Esophagus squamous epithelium (tissue), 4 donors: ENCODE data around the gene CREB5.

Experiments used
- POLR2A ChIP-seq, 4 donors: fragments of 450-650 bp; IDR thresholded peaks; one replicate each; pipeline ENCODE4 v1.6.1; 2017; ENCODE audit warnings: antibody characterized with exemption in 4 of 4, mild to moderate bottlenecking in 4 of 4, moderate library complexity in 3 of 4
- TF ChIP-seq, protein P1 (sequence below), 6 experiments: fragments of 450-650 bp in 4 of 6; fragments of 200-600 bp in 2 of 6; sonication (generic) in 2 of 6; IDR thresholded peaks; one replicate each; pipeline ENCODE4 v1.5.1; 2016 to 2019; ENCODE audit warnings: antibody characterized with exemption in 6 of 6, mild to moderate bottlenecking in 4 of 6, moderate library complexity in 4 of 6

- TF ChIP-seq, protein P1, sequence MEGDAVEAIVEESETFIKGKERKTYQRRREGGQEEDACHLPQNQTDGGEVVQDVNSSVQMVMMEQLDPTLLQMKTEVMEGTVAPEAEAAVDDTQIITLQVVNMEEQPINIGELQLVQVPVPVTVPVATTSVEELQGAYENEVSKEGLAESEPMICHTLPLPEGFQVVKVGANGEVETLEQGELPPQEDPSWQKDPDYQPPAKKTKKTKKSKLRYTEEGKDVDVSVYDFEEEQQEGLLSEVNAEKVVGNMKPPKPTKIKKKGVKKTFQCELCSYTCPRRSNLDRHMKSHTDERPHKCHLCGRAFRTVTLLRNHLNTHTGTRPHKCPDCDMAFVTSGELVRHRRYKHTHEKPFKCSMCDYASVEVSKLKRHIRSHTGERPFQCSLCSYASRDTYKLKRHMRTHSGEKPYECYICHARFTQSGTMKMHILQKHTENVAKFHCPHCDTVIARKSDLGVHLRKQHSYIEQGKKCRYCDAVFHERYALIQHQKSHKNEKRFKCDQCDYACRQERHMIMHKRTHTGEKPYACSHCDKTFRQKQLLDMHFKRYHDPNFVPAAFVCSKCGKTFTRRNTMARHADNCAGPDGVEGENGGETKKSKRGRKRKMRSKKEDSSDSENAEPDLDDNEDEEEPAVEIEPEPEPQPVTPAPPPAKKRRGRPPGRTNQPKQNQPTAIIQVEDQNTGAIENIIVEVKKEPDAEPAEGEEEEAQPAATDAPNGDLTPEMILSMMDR (IDR thresholded peaks at IDR 0.05): no peak
- TF ChIP-seq POLR2A (IDR thresholded peaks at IDR 0.05): no peak
These were observed 262.1 kb downstream of the CREB5 start for GRCh38 chr7:28674359-28674782.
